GM19438 (cell line): ENCODE measurements around the gene TUT7.

Source experiments
- ATAC-seq: cut with Tn5 transposase; IDR thresholded peaks from one replicate; pipeline ENCODE4 v1.9.1; 2021; ENCODE audit warnings: low read depth; ENCODE audit not compliant: unreplicated experiment

Gene TUT7

GRCh38 chr9:86351880-86352279 lies 2.3 kb downstream of the TUT7 start:
- no peak for ATAC-seq

- ATAC-seq = no peak
These were observed 4.0 kb downstream of the TUT7 start for GRCh38 chr9:86350006-86350760.

- ATAC-seq = no peak
These were observed 4.9 kb downstream of the TUT7 start for GRCh38 chr9:86349271-86349670.

DNA sequence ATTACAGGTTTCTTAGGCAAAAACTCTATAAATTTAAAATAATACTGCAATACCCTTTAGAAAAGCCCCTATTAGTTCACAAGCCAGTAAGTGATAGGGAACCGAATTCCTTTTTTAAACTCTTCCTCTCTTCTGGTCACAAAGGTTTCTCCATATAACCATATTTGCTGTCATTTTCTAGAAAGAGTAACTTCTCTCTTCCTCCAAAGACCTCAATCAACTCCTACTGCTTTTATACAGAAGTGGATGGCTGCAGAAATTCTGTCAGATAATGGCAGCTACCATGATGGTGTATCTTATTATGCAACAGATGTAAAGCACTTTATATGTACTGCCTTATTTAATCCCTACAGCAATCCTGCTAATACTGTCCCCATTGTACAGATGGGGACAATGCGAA lies 6.2 kb downstream of the TUT7 start:
- ATAC-seq = no peak

GRCh38 chr9:86344818-86345217 lies 9.4 kb downstream of the TUT7 start:
- ATAC-seq = no peak

DNA sequence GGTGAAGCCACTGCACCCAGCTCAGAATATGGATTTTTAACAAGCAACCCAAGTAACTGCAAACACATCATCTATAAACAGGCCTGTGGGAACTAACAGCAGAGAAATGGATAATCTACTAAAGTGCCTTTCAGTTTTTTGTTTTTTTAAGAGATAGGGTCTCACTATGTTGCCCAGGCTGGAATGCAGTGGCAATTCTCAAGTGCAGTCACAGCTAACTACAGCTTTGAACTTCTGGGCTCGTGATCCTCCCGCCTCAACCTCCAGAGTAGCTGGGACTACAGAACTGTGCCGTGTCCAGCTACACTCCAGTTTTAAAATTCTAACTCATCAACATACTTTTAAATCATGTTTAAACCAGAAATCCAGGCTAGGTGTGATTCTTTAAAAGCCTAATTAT lies 11.9 kb downstream of the TUT7 start:
- no peak for ATAC-seq

- no peak for ATAC-seq
These were observed 13.2 kb downstream of the TUT7 start for GRCh38 chr9:86341007-86341491.

GRCh38 chr9:86340356-86341006 lies 13.7 kb downstream of the TUT7 start:
- no peak for ATAC-seq

DNA sequence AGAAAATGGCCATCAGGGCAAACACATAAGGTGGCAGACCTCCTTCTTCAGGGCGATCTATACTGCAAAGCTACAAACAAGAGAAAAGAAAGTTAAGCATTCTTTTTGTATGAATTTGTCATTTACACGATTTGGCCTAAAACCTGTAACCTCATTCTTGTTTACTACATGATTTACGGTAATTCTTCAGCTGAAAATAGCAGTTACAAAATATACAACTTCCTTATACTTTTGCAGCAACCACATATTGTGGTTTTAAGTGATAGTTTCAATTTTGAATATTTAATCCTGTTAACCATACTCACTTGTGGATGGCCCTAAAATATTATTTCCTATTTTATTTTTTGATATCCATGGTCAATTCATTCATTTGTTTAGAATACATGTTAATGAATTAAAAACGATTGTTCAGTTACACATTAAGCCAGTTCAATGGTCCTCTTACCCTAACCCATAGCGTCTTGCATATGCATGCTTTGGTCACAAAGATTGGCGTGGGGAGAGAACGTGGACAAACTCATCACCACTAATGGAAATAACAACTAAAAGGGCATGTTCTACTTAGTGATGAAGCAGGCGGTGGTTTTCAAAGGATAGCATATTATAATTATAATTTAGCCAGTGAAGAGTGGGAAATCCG lies 16.6 kb downstream of the TUT7 start:
- peak; percentile 39 for ATAC-seq

DNA sequence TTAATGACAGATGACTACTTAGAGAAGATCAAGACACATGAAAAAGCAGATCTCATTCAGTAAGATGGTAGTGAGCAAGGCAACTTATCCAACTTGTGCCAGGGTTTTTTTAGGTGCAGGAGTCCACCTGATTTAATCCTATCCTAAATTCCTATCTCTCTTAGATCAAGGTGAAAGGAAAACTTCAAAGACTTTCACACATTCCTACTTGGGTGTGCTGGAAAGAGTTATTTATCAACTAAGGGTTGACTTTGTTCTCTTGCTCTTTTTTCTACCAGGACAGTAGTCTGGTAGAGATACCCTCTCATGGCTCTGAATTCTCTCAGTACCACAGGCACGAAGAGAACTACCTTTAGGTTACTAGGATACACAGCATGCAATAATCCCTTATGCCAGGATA lies 18.2 kb downstream of the TUT7 start:
- ATAC-seq = no peak

DNA sequence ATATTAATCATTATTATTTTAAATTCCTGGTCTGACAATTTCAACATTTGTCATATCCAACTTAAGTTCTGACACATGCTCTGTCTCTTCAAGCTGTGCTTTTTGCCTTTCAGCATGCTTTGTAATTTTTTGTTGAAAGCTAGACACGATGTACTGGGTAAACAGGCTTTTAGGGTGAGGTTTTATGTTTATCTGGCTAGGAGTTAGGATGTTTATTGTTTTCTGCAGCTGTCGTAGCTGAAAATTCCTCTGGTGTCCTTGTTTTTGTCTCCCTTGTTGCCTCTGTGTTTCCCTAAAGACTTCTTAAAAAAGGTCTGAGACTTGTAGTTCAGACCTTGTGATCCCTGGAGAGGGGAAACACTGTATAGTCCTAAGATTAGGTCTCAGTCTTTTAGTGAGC lies 20.6 kb downstream of the TUT7 start:
- no peak for ATAC-seq

DNA sequence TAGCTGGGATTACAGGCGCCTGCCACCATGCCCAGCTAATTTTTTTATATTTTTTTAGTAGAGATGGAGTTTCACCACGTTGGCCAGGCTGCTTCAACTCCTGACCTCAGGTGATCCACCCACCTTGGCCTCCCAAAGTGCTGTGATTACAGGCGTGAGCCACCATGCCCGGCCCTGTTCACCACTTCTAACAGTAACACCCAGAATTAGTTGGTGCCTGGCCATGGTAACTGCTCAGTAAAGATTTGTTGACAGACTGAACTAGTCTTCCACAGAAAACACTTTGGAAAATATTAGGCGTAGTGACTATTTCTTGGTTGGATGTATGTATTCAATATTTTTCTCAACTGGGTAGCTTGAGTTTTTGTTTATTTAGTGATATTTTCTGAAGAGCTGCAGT lies 24.0 kb downstream of the TUT7 start:
- no peak for ATAC-seq

GRCh38 chr9:86329649-86330048 lies 24.6 kb downstream of the TUT7 start:
- ATAC-seq = no peak

- ATAC-seq = no peak
These were observed 26.1 kb downstream of the TUT7 start for GRCh38 chr9:86328156-86328555.

DNA sequence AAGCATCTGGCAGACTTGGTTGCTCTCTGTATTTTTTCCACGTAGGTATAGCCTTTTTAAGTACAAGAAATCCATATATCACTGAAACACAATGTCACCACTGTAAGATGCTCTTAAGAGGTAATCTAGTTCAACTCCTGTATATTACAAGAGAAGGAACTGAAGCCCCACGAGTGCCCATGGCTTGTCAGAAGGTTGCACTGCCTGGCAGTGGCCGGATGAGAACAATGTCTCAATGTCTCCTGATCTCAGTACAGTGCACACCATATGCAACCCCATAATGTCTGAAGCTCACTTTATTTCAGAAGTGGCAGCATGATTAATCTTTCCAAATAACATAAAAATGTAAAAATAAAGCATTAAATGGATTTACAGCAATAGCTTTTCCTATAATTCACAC lies 27.7 kb downstream of the TUT7 start:
- no peak for ATAC-seq

DNA sequence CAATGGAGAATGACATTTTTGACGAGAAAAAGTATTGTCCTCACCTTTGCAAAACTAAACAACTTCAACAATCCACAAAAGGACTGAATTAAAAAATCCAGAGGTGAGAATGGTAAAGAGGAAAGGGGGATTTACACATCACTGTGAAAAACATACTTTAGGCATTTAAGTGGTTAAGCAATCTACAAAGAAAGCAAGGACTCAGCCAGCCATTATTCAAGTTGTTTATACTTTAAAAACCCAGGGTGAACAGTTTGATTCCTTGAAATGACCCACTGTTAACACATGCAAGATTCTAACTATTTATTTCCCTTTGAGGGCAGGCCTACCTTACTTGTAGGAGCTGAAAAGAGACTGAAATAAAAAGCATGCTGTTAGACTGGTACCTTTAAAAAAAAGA lies 29.3 kb downstream of the TUT7 start:
- no peak for ATAC-seq

GRCh38 chr9:86324308-86324707 lies 29.9 kb downstream of the TUT7 start:
- ATAC-seq = no peak

DNA sequence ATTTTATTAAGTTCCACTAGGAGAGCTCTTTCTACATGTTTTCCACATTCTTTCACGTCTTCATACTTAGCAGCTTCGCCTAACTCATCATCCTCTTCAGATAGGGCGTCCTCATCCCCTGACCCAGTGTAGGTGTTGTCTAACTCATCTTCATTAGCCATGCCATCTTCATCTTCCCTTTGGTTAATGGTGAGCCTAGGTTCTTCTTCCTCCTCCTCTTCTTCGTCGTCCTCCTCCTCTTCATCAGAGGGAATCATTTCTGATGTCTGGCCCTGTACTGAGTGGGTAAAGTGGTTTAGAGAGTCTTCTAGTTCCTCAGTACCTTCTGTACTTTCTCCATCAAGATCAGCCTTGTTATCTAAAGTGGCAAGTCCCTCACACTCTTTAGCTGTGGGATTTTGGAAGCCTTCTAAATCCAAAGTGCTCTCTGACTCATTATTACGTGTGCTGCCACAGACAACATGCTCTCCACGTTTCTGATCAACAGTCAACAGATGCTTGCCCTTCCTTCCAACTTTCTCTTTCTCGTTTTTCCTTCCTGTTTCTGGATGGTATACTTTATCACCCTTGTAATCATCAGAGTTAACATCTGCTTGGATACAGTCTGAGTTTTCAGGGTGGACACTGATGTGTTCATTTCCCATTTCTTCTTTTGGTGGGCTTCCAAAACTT lies 31.1 kb downstream of the TUT7 start:
- no peak for ATAC-seq

DNA sequence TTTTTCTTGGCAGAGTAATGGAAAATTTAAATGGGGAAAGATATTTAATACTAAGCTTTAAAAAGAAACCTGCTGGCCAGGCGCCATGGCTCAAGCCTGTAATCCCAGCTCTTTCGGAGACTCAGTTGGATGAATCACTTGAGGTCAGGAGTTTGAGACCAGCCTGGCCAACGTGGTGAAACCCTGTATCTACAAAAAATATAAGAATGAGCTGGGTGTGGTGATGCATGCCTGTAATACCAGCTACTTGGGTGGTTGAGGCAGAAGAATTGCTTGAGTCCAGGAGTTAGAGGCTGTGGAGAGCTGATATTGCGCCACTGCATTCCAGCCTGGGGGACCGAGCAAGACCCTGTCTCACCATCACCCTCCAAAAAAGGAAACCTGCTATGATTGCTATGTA lies 32.8 kb downstream of the TUT7 start:
- no peak for ATAC-seq

GRCh38 chr9:86318187-86318586 lies 36.0 kb downstream of the TUT7 start:
- no peak for ATAC-seq

GRCh38 chr9:86315078-86315477 lies 39.1 kb downstream of the TUT7 start:
- ATAC-seq = no peak
